ENCODE data around the gene SNX15.

GRCh38 chr11:65035579-65035978 is 8.3 kb downstream of the SNX15 start:
- TF ChIP-seq, protein P1, sequence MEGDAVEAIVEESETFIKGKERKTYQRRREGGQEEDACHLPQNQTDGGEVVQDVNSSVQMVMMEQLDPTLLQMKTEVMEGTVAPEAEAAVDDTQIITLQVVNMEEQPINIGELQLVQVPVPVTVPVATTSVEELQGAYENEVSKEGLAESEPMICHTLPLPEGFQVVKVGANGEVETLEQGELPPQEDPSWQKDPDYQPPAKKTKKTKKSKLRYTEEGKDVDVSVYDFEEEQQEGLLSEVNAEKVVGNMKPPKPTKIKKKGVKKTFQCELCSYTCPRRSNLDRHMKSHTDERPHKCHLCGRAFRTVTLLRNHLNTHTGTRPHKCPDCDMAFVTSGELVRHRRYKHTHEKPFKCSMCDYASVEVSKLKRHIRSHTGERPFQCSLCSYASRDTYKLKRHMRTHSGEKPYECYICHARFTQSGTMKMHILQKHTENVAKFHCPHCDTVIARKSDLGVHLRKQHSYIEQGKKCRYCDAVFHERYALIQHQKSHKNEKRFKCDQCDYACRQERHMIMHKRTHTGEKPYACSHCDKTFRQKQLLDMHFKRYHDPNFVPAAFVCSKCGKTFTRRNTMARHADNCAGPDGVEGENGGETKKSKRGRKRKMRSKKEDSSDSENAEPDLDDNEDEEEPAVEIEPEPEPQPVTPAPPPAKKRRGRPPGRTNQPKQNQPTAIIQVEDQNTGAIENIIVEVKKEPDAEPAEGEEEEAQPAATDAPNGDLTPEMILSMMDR (IDR thresholded peaks at IDR 0.05; ENCODE audit: low read depth, low read length, poor library complexity, severe bottlenecking) = no peak
- TF ChIP-seq EZH2phosphoT487 (IDR thresholded peaks at IDR 0.05; ENCODE audit: borderline replicate concordance, low read length) = no peak
